HEK293 (cell line): ENCODE measurements around the gene OSCAR.

Source experiments
- CTCF ChIA-PET: fragments of 350-600 bp; formaldehyde crosslinking; extraction: SDS; loops from one replicate; lab custom pipeline; 2021; ENCODE audit warnings: antibody characterized with exemption; lab: Yijun Ruan, JAX
- POLR2A ChIA-PET: fragments of 300-600 bp; formaldehyde crosslinking; extraction: SDS; loops from one replicate; lab custom pipeline; 2020; ENCODE audit warnings: antibody characterized with exemption, inconsistent platforms; lab: Yijun Ruan, JAX
- H3K27ac ChIP-seq: fragments of 200-500 bp; sonication (Bioruptor generic); 2 replicates; pipeline ENCODE4 v1.5.1; 2014; ENCODE audit warnings: low read depth, low read length, control low read depth, inconsistent platforms; ENCODE audit errors: extremely low read depth
- H3K36me3 ChIP-seq, 2 experiments: fragments of 200-500 bp in 1 of 2; sonication (Bioruptor generic) in 1 of 2; 1 replicate in 1 of 2; 2 replicates in 1 of 2; pipeline ENCODE4 v1.5.1; 2014 to 2017; ENCODE audit warnings: inconsistent platforms in 2 of 2, low read length in 2 of 2; ENCODE audit not compliant: control insufficient read depth in 2 of 2, insufficient read depth in 1 of 2
- H3K4me1 ChIP-seq: fragments of 200-500 bp; sonication (Bioruptor generic); 2 replicates; pipeline ENCODE4 v1.5.1; 2014; ENCODE audit warnings: mild to moderate bottlenecking, low read length, inconsistent platforms; ENCODE audit not compliant: control insufficient read depth, insufficient read depth
- H3K4me3 ChIP-seq: 2 replicates; pipeline ENCODE4 v1.5.1; 2011; ENCODE audit warnings: low read depth, mild to moderate bottlenecking, control low read depth, low read length, moderate library complexity
- H3K9me3 ChIP-seq: fragments of 200-500 bp; sonication (Bioruptor generic); 2 replicates; pipeline ENCODE4 v1.5.1; 2014; ENCODE audit warnings: low read depth, low read length, inconsistent platforms; ENCODE audit not compliant: control insufficient read depth, insufficient read depth
- HOXC10 ChIP-seq: sonication (generic); formaldehyde crosslinking; IDR thresholded peaks from 2 replicates; pipeline ENCODE4 v1.8.1; 2023; ENCODE audit warnings: mild to moderate bottlenecking, missing genetic modification reagents
- HOXD13 ChIP-seq: sonication (generic); formaldehyde crosslinking; IDR thresholded peaks from 2 replicates; pipeline ENCODE4 v1.8.0; 2022; ENCODE audit warnings: missing genetic modification reagents, borderline replicate concordance
- KLF8 ChIP-seq: fragments of 450-650 bp; formaldehyde crosslinking; IDR thresholded peaks from 2 replicates; pipeline ENCODE4 v1.5.1; 2016; ENCODE audit warnings: missing biosample characterization, missing genetic modification characterization
- SALL2 ChIP-seq: fragments of 450-650 bp; formaldehyde crosslinking; IDR thresholded peaks from 2 replicates; pipeline ENCODE4 v1.5.0; 2017; ENCODE audit warnings: missing biosample characterization, mild to moderate bottlenecking, missing genetic modification characterization, borderline replicate concordance
- ZBTB21 ChIP-seq: fragments of 450-650 bp; formaldehyde crosslinking; IDR thresholded peaks from 2 replicates; pipeline ENCODE4 v1.5.1; 2017; ENCODE audit warnings: missing biosample characterization, missing genetic modification characterization
- ZFP37 ChIP-seq: fragments of 450-650 bp; formaldehyde crosslinking; IDR thresholded peaks from 2 replicates; pipeline ENCODE4 v1.5.1; 2016; ENCODE audit warnings: missing biosample characterization, missing genetic modification characterization
- ZIC2 ChIP-seq: fragments of 450-650 bp; formaldehyde crosslinking; IDR thresholded peaks from 2 replicates; pipeline ENCODE4 v1.5.1; 2016; ENCODE audit warnings: missing biosample characterization, missing genetic modification characterization
- ZNF133 ChIP-seq: fragments of 450-650 bp; formaldehyde crosslinking; IDR thresholded peaks from 2 replicates; pipeline ENCODE4 v1.5.1; 2016; ENCODE audit warnings: missing biosample characterization, missing genetic modification characterization
- ZNF138 ChIP-seq: fragments of 450-650 bp; formaldehyde crosslinking; IDR thresholded peaks from 2 replicates; pipeline ENCODE4 v1.5.1; 2016; ENCODE audit warnings: missing biosample characterization, missing genetic modification characterization, borderline replicate concordance
- ZNF140 ChIP-seq: fragments of 450-650 bp; formaldehyde crosslinking; IDR thresholded peaks from 2 replicates; pipeline ENCODE4 v1.5.1; 2016; ENCODE audit warnings: missing biosample characterization, missing genetic modification characterization
- ZNF16 ChIP-seq: fragments of 450-650 bp; formaldehyde crosslinking; IDR thresholded peaks from 2 replicates; pipeline ENCODE4 v1.5.1; 2016; ENCODE audit warnings: low read depth, missing biosample characterization, missing genetic modification characterization
- ZNF335 ChIP-seq: fragments of 450-650 bp; formaldehyde crosslinking; conservative IDR thresholded peaks from 2 replicates; pipeline ENCODE4 v1.5.1; 2016; ENCODE audit warnings: missing biosample characterization, missing genetic modification characterization
- ZNF341 ChIP-seq: fragments of 450-650 bp; formaldehyde crosslinking; IDR thresholded peaks from 2 replicates; pipeline ENCODE4; 2016; ENCODE audit warnings: low read depth, missing biosample characterization, missing genetic modification characterization
- ZNF366 ChIP-seq: fragments of 450-650 bp; formaldehyde crosslinking; conservative IDR thresholded peaks from 2 replicates; pipeline ENCODE4 v1.5.1; 2016; ENCODE audit warnings: missing biosample characterization, missing genetic modification characterization
- ZNF391 ChIP-seq: fragments of 450-650 bp; formaldehyde crosslinking; IDR thresholded peaks from 2 replicates; pipeline ENCODE4 v1.5.1; 2016; ENCODE audit warnings: low read depth, missing biosample characterization, missing genetic modification characterization, borderline replicate concordance
- ZNF423 ChIP-seq: fragments of 450-650 bp; formaldehyde crosslinking; IDR thresholded peaks from 2 replicates; pipeline ENCODE4 v1.5.1; 2016; ENCODE audit warnings: missing biosample characterization, missing genetic modification characterization
- ZNF510 ChIP-seq: fragments of 450-650 bp; formaldehyde crosslinking; IDR thresholded peaks from 2 replicates; pipeline ENCODE4 v1.5.1; 2018; ENCODE audit warnings: mild to moderate bottlenecking, missing genetic modification characterization, missing biosample characterization; ENCODE audit not compliant: insufficient replicate concordance
- ZNF529 ChIP-seq: fragments of 450-650 bp; formaldehyde crosslinking; IDR thresholded peaks from 2 replicates; pipeline ENCODE4 v1.5.1; 2017; ENCODE audit warnings: missing genetic modification characterization, missing biosample characterization; ENCODE audit not compliant: insufficient replicate concordance
- ZNF600 ChIP-seq: fragments of 450-650 bp; formaldehyde crosslinking; IDR thresholded peaks from 2 replicates; pipeline ENCODE4 v1.5.1; 2016; ENCODE audit warnings: missing biosample characterization, missing genetic modification characterization
- ZNF654 ChIP-seq: fragments of 450-650 bp; formaldehyde crosslinking; IDR thresholded peaks from 2 replicates; pipeline ENCODE4 v1.5.1; 2016; ENCODE audit warnings: low read depth, missing biosample characterization, missing genetic modification characterization
- ZNF701 ChIP-seq: fragments of 450-650 bp; formaldehyde crosslinking; IDR thresholded peaks from 2 replicates; pipeline ENCODE4 v1.5.1; 2016; ENCODE audit warnings: missing biosample characterization, missing genetic modification characterization
- TF ChIP-seq, protein P1 (sequence below): fragments of 450-650 bp; formaldehyde crosslinking; IDR thresholded peaks from 2 replicates; pipeline ENCODE4 v1.5.1; 2016; ENCODE audit warnings: missing biosample characterization, missing genetic modification characterization
- TF ChIP-seq, protein P2 (sequence below): fragments of 450-650 bp; formaldehyde crosslinking; IDR thresholded peaks from 2 replicates; pipeline ENCODE4 v1.5.1; 2016; ENCODE audit warnings: missing biosample characterization, missing genetic modification characterization
- TF ChIP-seq, protein P3 (sequence below): fragments of 450-650 bp; formaldehyde crosslinking; IDR thresholded peaks from 2 replicates; pipeline ENCODE4 v1.5.1; 2016; ENCODE audit warnings: missing biosample characterization, missing genetic modification characterization
- TF ChIP-seq, protein P4 (sequence below): sonication (generic); formaldehyde crosslinking; IDR thresholded peaks from 2 replicates; pipeline ENCODE4 v1.8.1; 2022; ENCODE audit warnings: mild to moderate bottlenecking, moderate library complexity, missing genetic modification reagents
- TF ChIP-seq, protein P5 (sequence below): fragments of 450-650 bp; formaldehyde crosslinking; IDR thresholded peaks from 2 replicates; pipeline ENCODE4 v1.5.1; 2016; ENCODE audit warnings: missing biosample characterization, missing genetic modification characterization

OSCAR gene

DNA sequence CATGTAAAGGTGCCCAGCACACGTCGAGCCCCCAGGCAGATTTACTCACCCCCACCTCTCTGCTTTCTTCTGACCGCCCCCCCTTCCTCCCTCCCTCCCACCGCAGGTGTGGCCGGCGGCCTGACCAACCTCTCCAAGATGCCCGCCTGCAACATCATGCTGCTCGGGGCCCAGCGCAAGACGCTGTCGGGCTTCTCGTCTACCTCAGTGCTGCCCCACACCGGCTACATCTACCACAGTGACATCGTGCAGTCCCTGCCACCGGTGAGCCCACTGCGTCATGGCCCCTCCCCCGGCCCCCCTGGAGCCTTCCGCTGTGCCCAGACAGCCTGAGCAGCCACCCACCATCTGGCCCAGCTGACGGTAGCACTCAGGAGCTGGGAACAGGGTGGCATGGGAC lies 23.8 kb upstream of the OSCAR start:
- ChIA-PET POLR2A (interaction anchor here (2.1 to 6.2 kb wide), 2 partner anchors 9 to 13 kb away, joined by 12 to 37 read pairs; partner anchors contain the start of genes CNOT3, PRPF31 and TFPT), CTCF (no interaction called here)
- Histone ChIP-seq H3K4me1 (no peaks in the 10 kb centered on the region), H3K9me3 (no peaks in the 10 kb centered on the region), H3K36me3 (peaks cover 18 to 94% of the 10 kb centered on the region in 2 experiments), H3K27ac (no peak overlapping the region)
- TF ChIP-seq HOXC10 (no peak), ZNF140 (tag by site-specific recombination) (no peak), ZNF391 (tag by site-specific recombination) (no peak), SALL2 (tag by site-specific recombination) (no peak), KLF8 (tag by site-specific recombination) (no peak), ZNF341 (tag by site-specific recombination) (no peak), ZNF510 (tag by site-specific recombination) (no peak), HOXD13 (CRISPR knock-in tag) (no peak), ZFP37 (tag by site-specific recombination) (no peak), ZNF16 (tag by site-specific recombination) (no peak), ZNF600 (tag by site-specific recombination) (no peak)
- TF ChIP-seq, protein P1, sequence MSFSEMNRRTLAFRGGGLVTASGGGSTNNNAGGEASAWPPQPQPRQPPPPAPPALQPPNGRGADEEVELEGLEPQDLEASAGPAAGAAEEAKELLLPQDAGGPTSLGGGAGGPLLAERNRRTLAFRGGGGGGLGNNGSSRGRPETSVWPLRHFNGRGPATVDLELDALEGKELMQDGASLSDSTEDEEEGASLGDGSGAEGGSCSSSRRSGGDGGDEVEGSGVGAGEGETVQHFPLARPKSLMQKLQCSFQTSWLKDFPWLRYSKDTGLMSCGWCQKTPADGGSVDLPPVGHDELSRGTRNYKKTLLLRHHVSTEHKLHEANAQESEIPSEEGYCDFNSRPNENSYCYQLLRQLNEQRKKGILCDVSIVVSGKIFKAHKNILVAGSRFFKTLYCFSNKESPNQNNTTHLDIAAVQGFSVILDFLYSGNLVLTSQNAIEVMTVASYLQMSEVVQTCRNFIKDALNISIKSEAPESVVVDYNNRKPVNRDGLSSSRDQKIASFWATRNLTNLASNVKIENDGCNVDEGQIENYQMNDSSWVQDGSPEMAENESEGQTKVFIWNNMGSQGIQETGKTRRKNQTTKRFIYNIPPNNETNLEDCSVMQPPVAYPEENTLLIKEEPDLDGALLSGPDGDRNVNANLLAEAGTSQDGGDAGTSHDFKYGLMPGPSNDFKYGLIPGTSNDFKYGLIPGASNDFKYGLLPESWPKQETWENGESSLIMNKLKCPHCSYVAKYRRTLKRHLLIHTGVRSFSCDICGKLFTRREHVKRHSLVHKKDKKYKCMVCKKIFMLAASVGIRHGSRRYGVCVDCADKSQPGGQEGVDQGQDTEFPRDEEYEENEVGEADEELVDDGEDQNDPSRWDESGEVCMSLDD (tag by site-specific recombination): no peak
- TF ChIP-seq, protein P2, sequence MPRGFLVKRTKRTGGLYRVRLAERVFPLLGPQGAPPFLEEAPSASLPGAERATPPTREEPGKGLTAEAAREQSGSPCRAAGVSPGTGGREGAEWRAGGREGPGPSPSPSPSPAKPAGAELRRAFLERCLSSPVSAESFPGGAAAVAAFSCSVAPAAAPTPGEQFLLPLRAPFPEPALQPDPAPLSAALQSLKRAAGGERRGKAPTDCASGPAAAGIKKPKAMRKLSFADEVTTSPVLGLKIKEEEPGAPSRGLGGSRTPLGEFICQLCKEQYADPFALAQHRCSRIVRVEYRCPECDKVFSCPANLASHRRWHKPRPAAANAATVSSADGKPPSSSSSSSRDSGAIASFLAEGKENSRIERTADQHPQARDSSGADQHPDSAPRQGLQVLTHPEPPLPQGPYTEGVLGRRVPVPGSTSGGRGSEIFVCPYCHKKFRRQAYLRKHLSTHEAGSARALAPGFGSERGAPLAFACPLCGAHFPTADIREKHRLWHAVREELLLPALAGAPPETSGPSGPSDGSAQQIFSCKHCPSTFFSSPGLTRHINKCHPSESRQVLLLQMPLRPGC (tag by site-specific recombination): no peak
- TF ChIP-seq, protein P3, sequence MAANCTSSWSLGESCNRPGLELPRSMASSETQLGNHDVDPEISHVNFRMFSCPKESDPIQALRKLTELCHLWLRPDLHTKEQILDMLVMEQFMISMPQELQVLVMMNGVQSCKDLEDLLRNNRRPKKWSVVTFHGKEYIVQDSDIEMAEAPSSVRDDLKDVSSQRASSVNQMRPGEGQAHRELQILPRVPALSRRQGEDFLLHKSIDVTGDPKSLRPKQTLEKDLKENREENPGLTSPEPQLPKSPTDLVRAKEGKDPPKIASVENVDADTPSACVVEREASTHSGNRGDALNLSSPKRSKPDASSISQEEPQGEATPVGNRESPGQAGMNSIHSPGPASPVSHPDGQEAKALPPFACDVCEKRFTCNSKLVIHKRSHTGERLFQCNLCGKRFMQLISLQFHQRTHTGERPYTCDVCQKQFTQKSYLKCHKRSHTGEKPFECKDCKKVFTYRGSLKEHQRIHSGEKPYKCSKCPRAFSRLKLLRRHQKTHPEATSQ (tag by site-specific recombination): no peak
- TF ChIP-seq, all 188 proteins: peak for 0
- H3K4me3 ChIP-seq: no peak overlapping the region

DNA sequence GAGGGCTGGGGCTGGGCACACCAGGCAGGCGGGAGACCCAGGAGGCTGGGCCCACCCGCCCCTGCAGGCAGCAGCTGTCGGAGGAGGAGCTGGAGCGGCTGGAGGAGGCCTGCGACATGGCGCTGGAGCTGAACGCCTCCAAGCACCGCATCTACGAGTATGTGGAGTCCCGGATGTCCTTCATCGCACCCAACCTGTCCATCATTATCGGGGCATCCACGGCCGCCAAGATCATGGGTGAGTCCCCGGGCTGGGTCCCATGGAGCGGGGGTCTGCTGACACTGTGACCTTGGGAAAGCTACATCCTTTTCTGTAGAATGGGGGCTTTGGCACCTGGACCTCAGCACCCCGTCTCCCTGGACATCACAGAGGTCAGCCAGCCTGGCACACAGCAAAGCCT lies 23.1 kb upstream of the OSCAR start:
- POLR2A ChIA-PET: interaction anchor here (2.1 to 6.2 kb wide), 2 partner anchors 8 to 13 kb away, joined by 12 to 37 read pairs; partner anchors contain the start of genes CNOT3, PRPF31 and TFPT
- CTCF ChIA-PET: no interaction called here
- H3K27ac ChIP-seq: no peak overlapping the region
- no peaks in the 10 kb centered on the region for H3K4me1 ChIP-seq
- TF ChIP-seq ZBTB21 (tag by site-specific recombination): no peak
- no peak for TF ChIP-seq ZNF366
- TF ChIP-seq, protein P4, sequence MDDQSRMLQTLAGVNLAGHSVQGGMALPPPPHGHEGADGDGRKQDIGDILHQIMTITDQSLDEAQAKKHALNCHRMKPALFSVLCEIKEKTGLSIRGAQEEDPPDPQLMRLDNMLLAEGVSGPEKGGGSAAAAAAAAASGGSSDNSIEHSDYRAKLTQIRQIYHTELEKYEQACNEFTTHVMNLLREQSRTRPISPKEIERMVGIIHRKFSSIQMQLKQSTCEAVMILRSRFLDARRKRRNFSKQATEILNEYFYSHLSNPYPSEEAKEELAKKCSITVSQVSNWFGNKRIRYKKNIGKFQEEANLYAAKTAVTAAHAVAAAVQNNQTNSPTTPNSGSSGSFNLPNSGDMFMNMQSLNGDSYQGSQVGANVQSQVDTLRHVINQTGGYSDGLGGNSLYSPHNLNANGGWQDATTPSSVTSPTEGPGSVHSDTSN (CRISPR knock-in tag): no peak
- TF ChIP-seq ZNF133 (tag by site-specific recombination): no peak
- TF ChIP-seq ZNF654 (tag by site-specific recombination): no peak
- TF ChIP-seq KLF8 (tag by site-specific recombination): no peak
- TF ChIP-seq ZNF701: no peak
- TF ChIP-seq ZNF423 (tag by site-specific recombination): no peak
- no peak for TF ChIP-seq ZNF529 (tag by site-specific recombination)
- TF ChIP-seq, protein P5, sequence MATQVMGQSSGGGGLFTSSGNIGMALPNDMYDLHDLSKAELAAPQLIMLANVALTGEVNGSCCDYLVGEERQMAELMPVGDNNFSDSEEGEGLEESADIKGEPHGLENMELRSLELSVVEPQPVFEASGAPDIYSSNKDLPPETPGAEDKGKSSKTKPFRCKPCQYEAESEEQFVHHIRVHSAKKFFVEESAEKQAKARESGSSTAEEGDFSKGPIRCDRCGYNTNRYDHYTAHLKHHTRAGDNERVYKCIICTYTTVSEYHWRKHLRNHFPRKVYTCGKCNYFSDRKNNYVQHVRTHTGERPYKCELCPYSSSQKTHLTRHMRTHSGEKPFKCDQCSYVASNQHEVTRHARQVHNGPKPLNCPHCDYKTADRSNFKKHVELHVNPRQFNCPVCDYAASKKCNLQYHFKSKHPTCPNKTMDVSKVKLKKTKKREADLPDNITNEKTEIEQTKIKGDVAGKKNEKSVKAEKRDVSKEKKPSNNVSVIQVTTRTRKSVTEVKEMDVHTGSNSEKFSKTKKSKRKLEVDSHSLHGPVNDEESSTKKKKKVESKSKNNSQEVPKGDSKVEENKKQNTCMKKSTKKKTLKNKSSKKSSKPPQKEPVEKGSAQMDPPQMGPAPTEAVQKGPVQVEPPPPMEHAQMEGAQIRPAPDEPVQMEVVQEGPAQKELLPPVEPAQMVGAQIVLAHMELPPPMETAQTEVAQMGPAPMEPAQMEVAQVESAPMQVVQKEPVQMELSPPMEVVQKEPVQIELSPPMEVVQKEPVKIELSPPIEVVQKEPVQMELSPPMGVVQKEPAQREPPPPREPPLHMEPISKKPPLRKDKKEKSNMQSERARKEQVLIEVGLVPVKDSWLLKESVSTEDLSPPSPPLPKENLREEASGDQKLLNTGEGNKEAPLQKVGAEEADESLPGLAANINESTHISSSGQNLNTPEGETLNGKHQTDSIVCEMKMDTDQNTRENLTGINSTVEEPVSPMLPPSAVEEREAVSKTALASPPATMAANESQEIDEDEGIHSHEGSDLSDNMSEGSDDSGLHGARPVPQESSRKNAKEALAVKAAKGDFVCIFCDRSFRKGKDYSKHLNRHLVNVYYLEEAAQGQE (tag by site-specific recombination): no peak
- TF ChIP-seq ZNF335: no peak
- TF ChIP-seq ZIC2 (tag by site-specific recombination): no peak
- no peak for TF ChIP-seq ZNF138 (tag by site-specific recombination)
- no peak overlapping the region for H3K4me3 ChIP-seq
- peaks cover 25 to 91% of the 10 kb centered on the region in 2 experiments for H3K36me3 ChIP-seq
- no peaks in the 10 kb centered on the region for H3K9me3 ChIP-seq
